GM19455 (cell line): ENCODE data around the gene KHNYN.
A peak's percentile ranks its signal among the peaks of the same experiment; 100 is the strongest.
"Not testable (repeated sequence)": the region's sequence is repeated elsewhere in the genome, so short reads cannot be mapped to it uniquely, and the experiment has no call there.

Experiments
- ATAC-seq: cut with Tn5 transposase; IDR thresholded peaks from one replicate; pipeline ENCODE4 v1.9.1; 2021; ENCODE audit not compliant: unreplicated experiment

Gene KHNYN

GRCh38 chr14:24437020-24437735 is 7.4 kb downstream of the KHNYN start:
- ATAC-seq: no peak

DNA sequence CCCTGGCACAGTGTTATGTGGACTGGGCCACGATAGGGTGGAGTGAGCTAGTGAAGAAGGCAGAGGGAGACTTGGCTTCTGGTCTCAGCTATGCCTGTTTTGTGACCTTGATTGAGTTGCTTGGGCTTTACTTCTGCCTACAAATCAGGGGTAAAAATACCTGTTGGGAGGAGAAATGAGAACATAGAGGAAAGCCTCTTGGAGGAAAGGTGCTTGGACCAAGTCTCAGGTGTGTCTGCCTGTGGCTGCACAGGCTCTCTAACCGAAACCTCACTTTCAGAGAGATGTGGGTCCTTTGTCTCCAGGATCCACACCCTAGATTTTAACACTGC is 7.9 kb downstream of the KHNYN start:
- ATAC-seq: no peak

- no peak for ATAC-seq
Measured at GRCh38 chr14:24438223-24439097, 8.7 kb downstream of the KHNYN start.

DNA sequence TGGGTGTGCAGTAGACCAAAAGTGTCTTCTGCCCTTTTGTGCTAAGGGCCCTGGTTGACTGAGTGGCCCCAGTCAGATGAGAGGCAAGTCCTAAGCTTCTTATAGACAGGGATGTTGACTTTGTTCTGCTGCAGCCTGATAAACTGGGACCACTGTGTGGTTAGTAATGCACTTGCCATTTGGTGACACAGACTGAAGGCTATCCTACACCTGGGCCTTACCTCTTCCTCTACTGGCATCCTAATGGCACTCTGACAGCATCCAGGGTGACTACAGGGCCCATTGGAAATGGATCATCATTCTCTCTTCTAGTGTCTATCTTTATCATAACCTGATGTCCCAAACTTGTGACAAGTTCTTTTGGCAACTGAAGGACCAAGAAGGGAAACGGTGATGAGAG is 9.5 kb downstream of the KHNYN start:
- no peak for ATAC-seq

- no peak for ATAC-seq
Measured at GRCh38 chr14:24439830-24440605, 10.3 kb downstream of the KHNYN start.

- ATAC-seq: no peak
Measured at GRCh38 chr14:24440606-24441399, 11.0 kb downstream of the KHNYN start.

- no peak for ATAC-seq
Measured at GRCh38 chr14:24441485-24441884, 11.7 kb downstream of the KHNYN start.

GRCh38 chr14:24441904-24442239 is 12.1 kb downstream of the KHNYN start:
- ATAC-seq: no peak

GRCh38 chr14:24442240-24443052 is 12.7 kb downstream of the KHNYN start, which contains the start of gene SDR39U1:
Gene SDR39U1 (minus strand): TSS chr14:24442776. CDS start chr14:24442769, 7 bp downstream.
- peak; percentile 90 for ATAC-seq

GRCh38 chr14:24443053-24443665 is 13.4 kb downstream of the KHNYN start:
- ATAC-seq: no peak

GRCh38 chr14:24450828-24451227 is 21.1 kb downstream of the KHNYN start:
- not testable (repeated sequence) for ATAC-seq

GRCh38 chr14:24456980-24457379 is 27.2 kb downstream of the KHNYN start:
- ATAC-seq: no peak

DNA sequence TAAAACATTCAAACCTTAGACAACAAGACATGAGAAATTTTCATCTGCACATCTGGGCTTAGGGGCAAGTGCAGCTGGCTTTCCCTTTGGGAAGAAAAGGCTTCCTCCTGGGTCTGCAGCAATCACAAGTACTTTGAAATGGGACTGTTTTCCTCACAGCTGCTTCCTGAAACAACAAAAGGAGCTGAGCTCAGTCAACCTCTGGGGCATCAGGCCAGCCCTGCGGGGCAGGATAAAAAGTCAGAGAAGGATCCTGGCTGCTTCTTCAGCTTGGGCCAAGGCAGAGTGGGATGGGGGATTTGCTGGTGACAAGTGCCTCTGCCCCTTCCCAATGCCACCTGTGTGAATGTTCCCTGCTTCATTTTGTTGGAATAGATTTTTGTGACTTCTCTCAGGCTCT is 29.0 kb downstream of the KHNYN start:
- no peak for ATAC-seq

DNA sequence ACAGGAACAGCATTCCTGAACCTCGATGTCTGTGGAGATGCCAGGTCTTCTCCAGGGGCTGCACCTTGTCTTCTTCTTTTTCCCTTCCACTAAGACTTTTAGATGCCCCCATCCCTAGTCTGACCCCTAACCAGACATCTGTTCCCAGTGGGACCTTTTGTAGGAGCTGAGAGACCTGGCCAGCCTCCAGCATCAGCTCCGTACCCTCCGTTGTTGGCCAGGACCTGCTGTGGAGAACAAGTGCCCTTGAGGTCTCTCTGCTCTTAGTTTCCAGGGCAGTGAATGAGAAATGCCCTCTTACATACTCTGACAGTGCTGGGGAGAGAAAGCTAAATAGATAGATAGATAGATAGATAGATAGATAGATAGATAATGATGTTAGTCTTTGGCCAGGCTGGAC is 29.6 kb downstream of the KHNYN start:
- no peak for ATAC-seq

GRCh38 chr14:24461336-24461735 is 31.6 kb downstream of the KHNYN start:
- no peak for ATAC-seq

DNA sequence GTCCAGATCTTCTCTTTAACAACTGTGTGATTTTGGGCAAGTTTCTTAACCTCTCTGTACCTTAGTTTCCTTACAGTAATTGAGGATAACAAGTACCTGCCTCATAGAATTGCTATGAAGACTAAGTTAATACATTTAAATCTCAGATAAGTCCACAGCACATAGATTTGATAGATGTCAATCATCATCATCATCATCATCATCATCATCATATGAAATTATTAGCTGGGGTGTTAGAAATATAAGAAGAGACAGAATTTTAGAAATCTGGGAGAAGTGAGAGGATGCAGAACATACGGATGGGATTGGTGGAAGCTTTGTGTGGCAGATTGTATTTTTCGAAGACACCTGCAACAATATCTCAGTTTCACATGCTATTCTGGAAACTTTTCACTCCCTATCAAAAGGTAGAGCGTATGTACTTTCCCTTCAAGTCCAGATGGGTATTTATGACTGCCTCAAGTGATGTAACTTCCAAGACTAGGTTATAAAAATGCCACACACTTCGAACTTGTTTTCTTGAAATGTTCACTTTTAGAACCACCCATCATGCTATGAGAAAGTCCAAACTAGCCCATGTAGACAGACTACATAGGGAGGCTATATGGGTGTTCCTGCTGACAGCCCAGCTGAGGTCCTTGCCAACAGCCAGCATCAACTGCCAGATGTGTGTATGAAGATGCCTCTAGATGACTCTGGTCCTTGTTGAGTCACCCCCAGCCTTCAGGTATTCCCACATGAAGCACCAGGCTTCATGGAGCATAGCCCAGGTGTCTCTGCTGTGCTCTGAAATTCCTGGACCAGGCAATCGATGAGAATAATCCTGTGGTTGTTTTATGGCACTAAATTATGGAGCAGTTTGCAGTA is 33.5 kb downstream of the KHNYN start:
- no peak for ATAC-seq

- no peak for ATAC-seq
Measured at GRCh38 chr14:24463884-24464785, 34.4 kb downstream of the KHNYN start.

GRCh38 chr14:24465368-24465767 is 35.6 kb downstream of the KHNYN start:
- no peak for ATAC-seq
